WTC11 (cell line): ENCODE results near the gene PACSIN3. TPM values are rescaled to one million over a fixed set of nuclear protein-coding genes. Genes with fewer than 3 reads are reported as not detected.

Experiments
- ATAC-seq: fragments of 200-7000 bp; cut with Tn5 transposase; 2 replicates; pipeline ENCODE4 v1.10.0; 2021; ENCODE audit warnings: mild to moderate bottlenecking, moderate library complexity
- CTCF ChIA-PET: fragments of 300-600 bp; sonication (Branson Sonifier 250); formaldehyde crosslinking; loops from one replicate; lab custom pipeline; 2021; ENCODE audit warnings: antibody characterized with exemption; lab: Charles Lee
- POLR2A ChIA-PET: fragments of 350-600 bp; sonication (Branson Sonifier 250); formaldehyde crosslinking; loops from one replicate; lab custom pipeline; 2021; ENCODE audit warnings: antibody characterized with exemption; lab: Charles Lee
- DNase-seq: peaks from one replicate; pipeline ENCODE4 v3.0.0; 2021; ENCODE audit warnings: low spot score
- H3K27ac Mint-ChIP-seq: 2 replicates; pipeline ENCODE4 v1.8.0; 2021; ENCODE audit warnings: mixed read lengths
- H3K27me3 Mint-ChIP-seq: 2 replicates; pipeline ENCODE4 v1.8.0; 2021; ENCODE audit warnings: low read depth, mild to moderate bottlenecking, moderate library complexity, mixed read lengths
- H3K36me3 Mint-ChIP-seq: 2 replicates; pipeline ENCODE4 v1.8.0; 2021; ENCODE audit warnings: mixed read lengths
- H3K4me1 Mint-ChIP-seq: 2 replicates; pipeline ENCODE4 v1.8.0; 2022; ENCODE audit warnings: mixed read lengths
- H3K4me3 Mint-ChIP-seq: 2 replicates; pipeline ENCODE4 v1.8.0; 2021; ENCODE audit warnings: mild to moderate bottlenecking, moderate library complexity, mixed read lengths
- H3K9me3 Mint-ChIP-seq: 2 replicates; pipeline ENCODE4 v1.8.0; 2021; ENCODE audit warnings: mixed read lengths
- ATF1 ChIP-seq: sonication (generic); formaldehyde crosslinking; IDR thresholded peaks from 2 replicates; pipeline ENCODE4 v1.8.1; 2023; ENCODE audit warnings: mild to moderate bottlenecking, moderate library complexity, missing genetic modification reagents
- CBFB ChIP-seq: sonication (generic); formaldehyde crosslinking; IDR thresholded peaks from 2 replicates; pipeline ENCODE4 v1.8.1; 2022; ENCODE audit warnings: mild to moderate bottlenecking, low read depth, missing genetic modification reagents
- GABPB1 ChIP-seq: sonication (generic); formaldehyde crosslinking; IDR thresholded peaks from 2 replicates; pipeline ENCODE4 v1.8.1; 2023; ENCODE audit warnings: mild to moderate bottlenecking, missing genetic modification reagents
- HMGA2 ChIP-seq: fragments of 250-450 bp; sonication (Bioruptor Pico); IDR thresholded peaks from 2 replicates; pipeline ENCODE4 v1.4.0; 2021; ENCODE audit warnings: mild to moderate bottlenecking, moderate library complexity
- KAT7 ChIP-seq: sonication (generic); formaldehyde crosslinking; IDR thresholded peaks from 2 replicates; pipeline ENCODE4 v1.8.1; 2023; ENCODE audit warnings: missing genetic modification reagents, mild to moderate bottlenecking, borderline replicate concordance
- NR3C1 ChIP-seq: sonication (generic); formaldehyde crosslinking; conservative IDR thresholded peaks from 2 replicates; pipeline ENCODE4 v1.8.1; 2023; ENCODE audit warnings: low read depth, mild to moderate bottlenecking, missing genetic modification reagents
- PRRX2 ChIP-seq: fragments of 250-450 bp; sonication (Bioruptor Pico); IDR thresholded peaks from 2 replicates; pipeline ENCODE4 v1.8.0; 2021; ENCODE audit warnings: mild to moderate bottlenecking
- RELA ChIP-seq: sonication (generic); formaldehyde crosslinking; IDR thresholded peaks from 2 replicates; pipeline ENCODE4 v1.8.1; 2022; ENCODE audit warnings: missing genetic modification reagents, mild to moderate bottlenecking, borderline replicate concordance
- RORB ChIP-seq: fragments of 250-450 bp; sonication (Bioruptor Pico); IDR thresholded peaks from 2 replicates; pipeline ENCODE4 v1.9.0; 2021; ENCODE audit warnings: mild to moderate bottlenecking
- TP53 ChIP-seq: sonication (generic); formaldehyde crosslinking; IDR thresholded peaks from 2 replicates; pipeline ENCODE4 v1.8.1; 2023; ENCODE audit warnings: mild to moderate bottlenecking, missing genetic modification reagents
- ZNF263 ChIP-seq: sonication (generic); formaldehyde crosslinking; IDR thresholded peaks from 2 replicates; pipeline ENCODE4 v1.8.1; 2022; ENCODE audit warnings: low read depth, mild to moderate bottlenecking, moderate library complexity, missing genetic modification reagents
- ZNF416 ChIP-seq: fragments of 250-450 bp; sonication (Bioruptor Pico); IDR thresholded peaks from 2 replicates; pipeline ENCODE4 v1.9.0; 2021; ENCODE audit warnings: mild to moderate bottlenecking, inconsistent platforms
- total RNA-seq: library from RNA; stranded (reverse); gene quantifications from 3 replicates; pipeline ENCODE4 v1.2.3, GENCODE V29; 2021
- TF ChIP-seq, protein P1 (sequence below): sonication (generic); formaldehyde crosslinking; IDR thresholded peaks from 2 replicates; pipeline ENCODE4 v1.8.1; 2023; ENCODE audit warnings: mild to moderate bottlenecking, missing genetic modification reagents
- TF ChIP-seq, protein P2 (sequence below): fragments of 250-450 bp; sonication (Bioruptor Pico); IDR thresholded peaks from 2 replicates; pipeline ENCODE4 v1.9.0; 2021; ENCODE audit warnings: mild to moderate bottlenecking, borderline replicate concordance
- TF ChIP-seq, protein P3 (sequence below): sonication (generic); formaldehyde crosslinking; IDR thresholded peaks from 2 replicates; pipeline ENCODE4 v1.8.0; 2022; ENCODE audit warnings: mild to moderate bottlenecking, missing genetic modification reagents
- TF ChIP-seq, protein P4 (sequence below): fragments of 250-450 bp; sonication (Bioruptor Pico); conservative IDR thresholded peaks from 2 replicates; pipeline ENCODE4 v1.9.0; 2021; ENCODE audit warnings: mild to moderate bottlenecking
- TF ChIP-seq, protein P5 (sequence below): sonication (generic); formaldehyde crosslinking; IDR thresholded peaks from 2 replicates; pipeline ENCODE4 v1.8.1; 2022; ENCODE audit warnings: low read depth, missing genetic modification reagents, borderline replicate concordance
- TF ChIP-seq, protein P6 (sequence below): sonication (generic); formaldehyde crosslinking; IDR thresholded peaks from 2 replicates; pipeline ENCODE4 v1.8.1; 2022; ENCODE audit warnings: mild to moderate bottlenecking, moderate library complexity, missing genetic modification reagents
- TF ChIP-seq, protein P7 (sequence below): sonication (generic); formaldehyde crosslinking; IDR thresholded peaks from 2 replicates; pipeline ENCODE4 v1.8.1; 2023; ENCODE audit warnings: mild to moderate bottlenecking, moderate library complexity, missing genetic modification reagents
- TF ChIP-seq, protein P8 (sequence below): fragments of 200-600 bp; IDR thresholded peaks from 2 replicates; pipeline ENCODE4 v1.8.0; 2022; ENCODE audit warnings: antibody characterized with exemption

PACSIN3 gene
- total RNA-seq, 1 experiment from 2014 or later: 76.8 TPM

DNA sequence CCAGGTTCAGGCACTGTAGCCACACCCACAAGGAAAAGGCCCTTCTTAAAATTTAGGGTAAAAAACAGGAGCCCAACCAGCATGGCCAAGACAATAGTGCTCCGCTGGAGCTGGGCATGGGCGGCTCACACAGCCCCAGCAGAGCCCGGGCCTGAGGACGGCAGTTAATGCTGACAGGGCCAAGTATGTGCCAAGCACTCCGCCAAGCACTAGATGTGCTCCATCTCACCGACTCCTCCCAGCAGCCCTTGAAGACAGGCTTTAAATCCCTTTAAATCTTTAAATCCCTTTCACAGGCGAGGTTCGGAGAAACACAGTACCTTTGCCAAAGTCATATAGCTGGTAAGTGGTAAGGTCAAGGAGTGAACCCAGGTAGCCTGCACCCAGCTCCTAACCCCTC, 14.4 kb downstream of the PACSIN3 start (continued):
- TF ChIP-seq, protein P1, sequence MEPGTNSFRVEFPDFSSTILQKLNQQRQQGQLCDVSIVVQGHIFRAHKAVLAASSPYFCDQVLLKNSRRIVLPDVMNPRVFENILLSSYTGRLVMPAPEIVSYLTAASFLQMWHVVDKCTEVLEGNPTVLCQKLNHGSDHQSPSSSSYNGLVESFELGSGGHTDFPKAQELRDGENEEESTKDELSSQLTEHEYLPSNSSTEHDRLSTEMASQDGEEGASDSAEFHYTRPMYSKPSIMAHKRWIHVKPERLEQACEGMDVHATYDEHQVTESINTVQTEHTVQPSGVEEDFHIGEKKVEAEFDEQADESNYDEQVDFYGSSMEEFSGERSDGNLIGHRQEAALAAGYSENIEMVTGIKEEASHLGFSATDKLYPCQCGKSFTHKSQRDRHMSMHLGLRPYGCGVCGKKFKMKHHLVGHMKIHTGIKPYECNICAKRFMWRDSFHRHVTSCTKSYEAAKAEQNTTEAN (CRISPR knock-in tag): no peak
- TF ChIP-seq, protein P2, sequence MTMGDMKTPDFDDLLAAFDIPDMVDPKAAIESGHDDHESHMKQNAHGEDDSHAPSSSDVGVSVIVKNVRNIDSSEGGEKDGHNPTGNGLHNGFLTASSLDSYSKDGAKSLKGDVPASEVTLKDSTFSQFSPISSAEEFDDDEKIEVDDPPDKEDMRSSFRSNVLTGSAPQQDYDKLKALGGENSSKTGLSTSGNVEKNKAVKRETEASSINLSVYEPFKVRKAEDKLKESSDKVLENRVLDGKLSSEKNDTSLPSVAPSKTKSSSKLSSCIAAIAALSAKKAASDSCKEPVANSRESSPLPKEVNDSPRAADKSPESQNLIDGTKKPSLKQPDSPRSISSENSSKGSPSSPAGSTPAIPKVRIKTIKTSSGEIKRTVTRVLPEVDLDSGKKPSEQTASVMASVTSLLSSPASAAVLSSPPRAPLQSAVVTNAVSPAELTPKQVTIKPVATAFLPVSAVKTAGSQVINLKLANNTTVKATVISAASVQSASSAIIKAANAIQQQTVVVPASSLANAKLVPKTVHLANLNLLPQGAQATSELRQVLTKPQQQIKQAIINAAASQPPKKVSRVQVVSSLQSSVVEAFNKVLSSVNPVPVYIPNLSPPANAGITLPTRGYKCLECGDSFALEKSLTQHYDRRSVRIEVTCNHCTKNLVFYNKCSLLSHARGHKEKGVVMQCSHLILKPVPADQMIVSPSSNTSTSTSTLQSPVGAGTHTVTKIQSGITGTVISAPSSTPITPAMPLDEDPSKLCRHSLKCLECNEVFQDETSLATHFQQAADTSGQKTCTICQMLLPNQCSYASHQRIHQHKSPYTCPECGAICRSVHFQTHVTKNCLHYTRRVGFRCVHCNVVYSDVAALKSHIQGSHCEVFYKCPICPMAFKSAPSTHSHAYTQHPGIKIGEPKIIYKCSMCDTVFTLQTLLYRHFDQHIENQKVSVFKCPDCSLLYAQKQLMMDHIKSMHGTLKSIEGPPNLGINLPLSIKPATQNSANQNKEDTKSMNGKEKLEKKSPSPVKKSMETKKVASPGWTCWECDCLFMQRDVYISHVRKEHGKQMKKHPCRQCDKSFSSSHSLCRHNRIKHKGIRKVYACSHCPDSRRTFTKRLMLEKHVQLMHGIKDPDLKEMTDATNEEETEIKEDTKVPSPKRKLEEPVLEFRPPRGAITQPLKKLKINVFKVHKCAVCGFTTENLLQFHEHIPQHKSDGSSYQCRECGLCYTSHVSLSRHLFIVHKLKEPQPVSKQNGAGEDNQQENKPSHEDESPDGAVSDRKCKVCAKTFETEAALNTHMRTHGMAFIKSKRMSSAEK (CRISPR knock-in tag): no peak

DNA sequence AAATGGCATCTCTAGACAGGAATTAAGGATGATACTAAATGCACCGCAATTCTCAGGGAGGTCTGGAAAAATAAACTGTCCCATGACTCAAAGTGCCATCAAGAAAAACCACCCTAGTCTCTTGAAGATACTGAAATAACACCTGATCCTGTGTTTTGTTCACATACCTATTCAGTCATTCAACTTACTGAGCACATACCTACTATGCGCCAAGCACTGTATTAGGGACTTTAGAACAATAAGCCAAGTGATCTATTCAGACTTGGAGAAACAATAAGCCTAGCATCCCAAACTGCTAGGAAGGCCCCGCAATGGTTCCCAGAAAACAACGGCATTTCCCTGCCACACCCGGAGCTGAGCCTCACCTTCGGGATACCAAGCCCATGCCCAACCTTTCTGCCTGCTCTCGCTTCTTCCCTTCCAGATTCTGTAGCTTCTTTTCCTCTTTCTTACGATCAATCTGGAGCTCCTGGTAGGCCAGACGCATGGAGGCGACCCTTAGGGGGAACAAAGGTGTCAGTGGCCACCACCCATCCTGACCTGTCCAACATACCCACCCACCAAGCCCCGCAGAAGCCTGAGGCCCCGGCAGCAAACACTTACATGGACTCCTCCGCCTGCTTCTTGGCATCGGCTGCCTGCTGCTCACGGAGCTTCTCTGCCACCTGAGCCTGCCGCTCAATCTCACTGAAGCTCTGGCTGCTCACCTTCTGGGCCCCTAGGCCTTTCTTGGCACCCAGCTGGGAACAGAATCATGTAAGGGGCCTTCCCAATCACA, 15.0 kb downstream of the PACSIN3 start:
- H3K36me3 Mint-ChIP-seq: peaks cover 53% of the 10 kb centered on the region
- DNase-seq: no peak

DNA sequence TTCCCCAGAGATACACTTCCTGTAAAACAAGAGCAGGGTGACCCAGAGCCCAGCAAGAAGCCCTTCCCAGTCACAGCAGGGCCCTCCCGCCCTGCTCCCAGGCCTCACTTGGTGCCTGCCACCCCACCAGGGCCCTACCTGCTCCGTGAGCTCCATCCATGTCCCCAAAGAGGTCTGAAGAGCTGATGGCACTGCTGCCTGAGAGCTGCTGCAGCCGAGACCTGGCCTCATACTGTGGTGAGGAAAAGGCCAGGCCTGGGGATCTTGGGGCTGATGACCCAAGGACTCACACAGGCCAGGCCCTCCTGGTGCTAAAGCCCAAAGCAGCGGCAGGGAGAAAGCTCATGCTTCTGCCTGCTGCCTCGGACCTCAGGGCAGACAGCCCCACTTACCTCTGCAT, 19.9 kb downstream of the PACSIN3 start:
- Mint-ChIP-seq H3K36me3 (peaks cover 53% of the 10 kb centered on the region), H3K4me1 (0 out of 2 replicates have a peak, but pooled peaks cover 3% of the 10 kb centered on the region), H3K27ac (no peak overlapping the region), H3K9me3 (no peaks in the 10 kb centered on the region), H3K27me3 (no peaks in the 10 kb centered on the region), H3K4me3 (no peak overlapping the region)
- no peak for DNase-seq
- ChIA-PET CTCF (no interaction called here), POLR2A (no interaction called here)
- no peak for ATAC-seq
- TF ChIP-seq, protein P3, sequence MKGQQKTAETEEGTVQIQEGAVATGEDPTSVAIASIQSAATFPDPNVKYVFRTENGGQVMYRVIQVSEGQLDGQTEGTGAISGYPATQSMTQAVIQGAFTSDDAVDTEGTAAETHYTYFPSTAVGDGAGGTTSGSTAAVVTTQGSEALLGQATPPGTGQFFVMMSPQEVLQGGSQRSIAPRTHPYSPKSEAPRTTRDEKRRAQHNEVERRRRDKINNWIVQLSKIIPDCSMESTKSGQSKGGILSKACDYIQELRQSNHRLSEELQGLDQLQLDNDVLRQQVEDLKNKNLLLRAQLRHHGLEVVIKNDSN (CRISPR knock-in tag): no peak
- TF ChIP-seq ATF1 (no peak), CBFB (CRISPR knock-in tag) (no peak), ZNF263 (CRISPR knock-in tag) (no peak)
- TF ChIP-seq, protein P4, sequence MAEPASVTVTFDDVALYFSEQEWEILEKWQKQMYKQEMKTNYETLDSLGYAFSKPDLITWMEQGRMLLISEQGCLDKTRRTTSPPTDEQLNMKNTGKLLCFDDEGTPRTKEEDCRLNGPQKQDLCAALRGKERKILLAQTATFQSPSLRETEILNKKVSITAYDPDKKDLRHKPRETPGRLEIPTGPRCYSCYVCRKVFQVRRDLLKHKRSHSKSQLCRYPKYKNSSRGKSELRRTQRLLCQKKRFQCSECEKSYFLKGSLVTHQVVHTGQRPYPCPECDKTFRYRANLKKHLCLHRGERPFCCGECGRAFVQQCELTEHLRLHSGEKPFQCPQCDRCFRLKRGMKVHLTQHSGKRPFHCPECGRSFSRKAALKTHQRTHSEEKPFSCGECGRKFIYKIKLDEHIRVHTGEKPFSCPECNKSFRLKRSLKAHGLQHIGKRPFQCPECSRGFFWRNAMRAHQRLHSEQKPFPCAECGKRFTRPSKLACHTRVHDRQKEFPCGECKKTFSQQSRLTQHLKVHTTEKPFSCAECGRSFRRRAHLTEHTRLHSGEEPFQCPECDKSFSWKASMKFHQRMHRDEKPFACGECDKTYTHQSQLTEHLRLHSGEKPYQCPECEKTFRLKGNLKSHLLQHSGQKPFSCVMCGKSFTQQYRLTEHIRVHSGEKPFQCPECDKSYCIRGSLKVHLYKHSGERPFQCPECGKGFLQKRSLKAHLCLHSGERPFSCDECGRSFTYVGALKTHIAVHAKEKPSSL (CRISPR knock-in tag): no peak
- TF ChIP-seq, protein P5, sequence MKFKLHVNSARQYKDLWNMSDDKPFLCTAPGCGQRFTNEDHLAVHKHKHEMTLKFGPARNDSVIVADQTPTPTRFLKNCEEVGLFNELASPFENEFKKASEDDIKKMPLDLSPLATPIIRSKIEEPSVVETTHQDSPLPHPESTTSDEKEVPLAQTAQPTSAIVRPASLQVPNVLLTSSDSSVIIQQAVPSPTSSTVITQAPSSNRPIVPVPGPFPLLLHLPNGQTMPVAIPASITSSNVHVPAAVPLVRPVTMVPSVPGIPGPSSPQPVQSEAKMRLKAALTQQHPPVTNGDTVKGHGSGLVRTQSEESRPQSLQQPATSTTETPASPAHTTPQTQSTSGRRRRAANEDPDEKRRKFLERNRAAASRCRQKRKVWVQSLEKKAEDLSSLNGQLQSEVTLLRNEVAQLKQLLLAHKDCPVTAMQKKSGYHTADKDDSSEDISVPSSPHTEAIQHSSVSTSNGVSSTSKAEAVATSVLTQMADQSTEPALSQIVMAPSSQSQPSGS (CRISPR knock-in tag): no peak

More for the DNA sequence above, 15.0 kb downstream of the PACSIN3 start:
- ChIA-PET POLR2A (interaction anchor here (0.5 kb wide), 1 partner anchor 42 kb away, joined by 3 read pairs; no protein-coding TSS in a partner anchor), CTCF (interaction anchor here (0.9 to 2.4 kb wide), 6 partner anchors 8 to 184 kb away, joined by 3 to 12 read pairs (median 4); no protein-coding TSS in a partner anchor)
- H3K4me3 Mint-ChIP-seq: no peak overlapping the region
- no peak for ATAC-seq
- H3K27ac Mint-ChIP-seq: no peak overlapping the region
- no peaks in the 10 kb centered on the region for H3K27me3 Mint-ChIP-seq
- TF ChIP-seq ZNF416 (CRISPR knock-in tag): no peak
- no peak for TF ChIP-seq PRRX2 (CRISPR knock-in tag)
- no peak for TF ChIP-seq RORB (CRISPR knock-in tag)
- TF ChIP-seq GABPB1 (CRISPR knock-in tag): no peak
- TF ChIP-seq NR3C1: no peak
- TF ChIP-seq RELA (CRISPR knock-in tag): no peak
- TF ChIP-seq, protein P6, sequence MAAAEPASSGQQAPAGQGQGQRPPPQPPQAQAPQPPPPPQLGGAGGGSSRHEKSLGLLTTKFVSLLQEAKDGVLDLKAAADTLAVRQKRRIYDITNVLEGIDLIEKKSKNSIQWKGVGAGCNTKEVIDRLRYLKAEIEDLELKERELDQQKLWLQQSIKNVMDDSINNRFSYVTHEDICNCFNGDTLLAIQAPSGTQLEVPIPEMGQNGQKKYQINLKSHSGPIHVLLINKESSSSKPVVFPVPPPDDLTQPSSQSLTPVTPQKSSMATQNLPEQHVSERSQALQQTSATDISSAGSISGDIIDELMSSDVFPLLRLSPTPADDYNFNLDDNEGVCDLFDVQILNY: no peak
- no peak for TF ChIP-seq HMGA2 (CRISPR knock-in tag)
- TF ChIP-seq, protein P7, sequence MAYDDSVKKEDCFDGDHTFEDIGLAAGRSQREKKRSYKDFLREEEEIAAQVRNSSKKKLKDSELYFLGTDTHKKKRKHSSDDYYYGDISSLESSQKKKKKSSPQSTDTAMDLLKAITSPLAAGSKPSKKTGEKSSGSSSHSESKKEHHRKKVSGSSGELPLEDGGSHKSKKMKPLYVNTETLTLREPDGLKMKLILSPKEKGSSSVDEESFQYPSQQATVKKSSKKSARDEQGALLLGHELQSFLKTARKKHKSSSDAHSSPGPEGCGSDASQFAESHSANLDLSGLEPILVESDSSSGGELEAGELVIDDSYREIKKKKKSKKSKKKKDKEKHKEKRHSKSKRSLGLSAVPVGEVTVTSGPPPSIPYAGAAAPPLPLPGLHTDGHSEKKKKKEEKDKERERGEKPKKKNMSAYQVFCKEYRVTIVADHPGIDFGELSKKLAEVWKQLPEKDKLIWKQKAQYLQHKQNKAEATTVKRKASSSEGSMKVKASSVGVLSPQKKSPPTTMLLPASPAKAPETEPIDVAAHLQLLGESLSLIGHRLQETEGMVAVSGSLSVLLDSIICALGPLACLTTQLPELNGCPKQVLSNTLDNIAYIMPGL: no peak
- TF ChIP-seq, protein P8, sequence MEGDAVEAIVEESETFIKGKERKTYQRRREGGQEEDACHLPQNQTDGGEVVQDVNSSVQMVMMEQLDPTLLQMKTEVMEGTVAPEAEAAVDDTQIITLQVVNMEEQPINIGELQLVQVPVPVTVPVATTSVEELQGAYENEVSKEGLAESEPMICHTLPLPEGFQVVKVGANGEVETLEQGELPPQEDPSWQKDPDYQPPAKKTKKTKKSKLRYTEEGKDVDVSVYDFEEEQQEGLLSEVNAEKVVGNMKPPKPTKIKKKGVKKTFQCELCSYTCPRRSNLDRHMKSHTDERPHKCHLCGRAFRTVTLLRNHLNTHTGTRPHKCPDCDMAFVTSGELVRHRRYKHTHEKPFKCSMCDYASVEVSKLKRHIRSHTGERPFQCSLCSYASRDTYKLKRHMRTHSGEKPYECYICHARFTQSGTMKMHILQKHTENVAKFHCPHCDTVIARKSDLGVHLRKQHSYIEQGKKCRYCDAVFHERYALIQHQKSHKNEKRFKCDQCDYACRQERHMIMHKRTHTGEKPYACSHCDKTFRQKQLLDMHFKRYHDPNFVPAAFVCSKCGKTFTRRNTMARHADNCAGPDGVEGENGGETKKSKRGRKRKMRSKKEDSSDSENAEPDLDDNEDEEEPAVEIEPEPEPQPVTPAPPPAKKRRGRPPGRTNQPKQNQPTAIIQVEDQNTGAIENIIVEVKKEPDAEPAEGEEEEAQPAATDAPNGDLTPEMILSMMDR: no peak
- TF ChIP-seq TP53 (CRISPR knock-in tag): no peak
- no peak for TF ChIP-seq KAT7 (CRISPR knock-in tag)
- TF ChIP-seq, all 79 proteins: peak for 0
- Mint-ChIP-seq H3K9me3 (no peaks in the 10 kb centered on the region), H3K4me1 (peaks cover 7% of the 10 kb centered on the region)
